HepG2 (cell line): ENCODE measurements around the gene SLCO3A1. TPM values are rescaled to one million over a fixed set of nuclear protein-coding genes. Genes with fewer than 3 reads are reported as not detected.

Experiments
- ATAC-seq: fragments of 200-7000 bp; cut with Tn5 transposase; 3 replicates; pipeline ENCODE4 v1.9.1; 2020; ENCODE audit warnings: mild to moderate bottlenecking, moderate library complexity
- BruUV-seq: library from RNA; stranded (reverse); fragments of 400-500 nt; replicated peaks from 2 replicates; lab custom pipeline; 2021; lab: Mats Ljungman, UMichigan
- CTCF ChIA-PET: fragments of 300-600 bp; formaldehyde crosslinking; extraction: SDS; loops from one replicate; lab custom pipeline; 2021; ENCODE audit warnings: low total read pairs, inconsistent platforms, low intra/inter-chr PET ratio; lab: Yijun Ruan, JAX
- POLR2A ChIA-PET: fragments of 350-600 bp; sonication (Branson Sonifier 250); formaldehyde crosslinking; loops from one replicate; lab custom pipeline; 2020; ENCODE audit warnings: antibody characterized with exemption, inconsistent platforms; lab: Yijun Ruan, JAX
- DNase-seq: peaks from one replicate; pipeline ENCODE4 v3.0.0-alpha.2; 2015; ENCODE audit warnings: low spot score
- FAIRE-seq: peaks from 3 replicates; lab custom pipeline; 2011; peaks lifted over from hg19 to GRCh38; lab: Jason Lieb, UNC
- H2AFZ ChIP-seq: one replicate; pipeline ENCODE4 v1.6.1; 2011; ENCODE audit warnings: low read length, inconsistent platforms
- H3K27ac ChIP-seq: fragments of 300-600 bp; 3 replicates; pipeline ENCODE4 v1.8.0; 2011; ENCODE audit warnings: mixed run types, mild to moderate bottlenecking, mixed read lengths, low read length, inconsistent platforms; ENCODE audit not compliant: insufficient read depth; ENCODE audit errors: extremely low read length
- H3K27me3 ChIP-seq, 2 experiments: fragments of 200-600 bp in 1 of 2; 2 replicates in 1 of 2; 3 replicates in 1 of 2; pipeline versions ENCODE4 v1.6.0 to v1.8.0; 2011; ENCODE audit warnings: low read length in 2 of 2, mild to moderate bottlenecking in 2 of 2, moderate library complexity in 2 of 2, inconsistent platforms in 1 of 2; ENCODE audit not compliant: insufficient read depth in 2 of 2, control insufficient read depth in 1 of 2
- H3K36me3 ChIP-seq, 2 experiments: fragments of 200-600 bp in 1 of 2; replicated peaks in 1 of 2; 2 replicates in 1 of 2; 3 replicates in 1 of 2; pipeline versions ENCODE4 v1.5.1 to v1.8.0; 2011; ENCODE audit warnings: low read length in 2 of 2, inconsistent platforms in 1 of 2; ENCODE audit not compliant: insufficient read depth in 2 of 2, control insufficient read depth in 1 of 2
- H3K4me1 ChIP-seq: 2 replicates; pipeline ENCODE4 v1.5.1; 2012; ENCODE audit warnings: low read length, inconsistent platforms; ENCODE audit not compliant: insufficient read depth
- H3K4me2 ChIP-seq: 2 replicates; pipeline ENCODE4 v1.6.0; 2011; ENCODE audit warnings: low read depth, low read length, inconsistent platforms
- H3K4me3 ChIP-seq, 3 experiments: fragments of 200-600 bp in 1 of 3; sonication (generic), shearing (Covaris generic) in 1 of 3; replicated peaks in 1 of 3; 2 replicates each; pipeline ENCODE4 v1.5.1; 2011 to 2016; ENCODE audit warnings: low read length in 3 of 3, inconsistent platforms in 2 of 3, low read depth in 2 of 3, mild to moderate bottlenecking in 2 of 3, control low read depth in 1 of 3, mixed read lengths in 1 of 3; ENCODE audit not compliant: insufficient read depth in 1 of 3
- H3K79me2 ChIP-seq: one replicate; pipeline ENCODE4 v1.6.1; 2011; ENCODE audit warnings: low read length, inconsistent platforms; ENCODE audit not compliant: insufficient read depth
- H3K9ac ChIP-seq: 2 replicates; pipeline ENCODE4 v1.6.0; 2011; ENCODE audit warnings: mild to moderate bottlenecking, low read depth, low read length, inconsistent platforms; ENCODE audit not compliant: insufficient read depth
- H3K9me3 ChIP-seq: 2 replicates; pipeline ENCODE4 v1.5.1; 2012; ENCODE audit warnings: mild to moderate bottlenecking, low read length
- H4K20me1 ChIP-seq: 2 replicates; pipeline ENCODE4 v1.6.0; 2011; ENCODE audit warnings: inconsistent platforms, mild to moderate bottlenecking, low read length, moderate library complexity; ENCODE audit not compliant: insufficient read depth
- EED ChIP-seq: sonication (generic); formaldehyde crosslinking; IDR thresholded peaks from 2 replicates; pipeline ENCODE4 v1.5.0; 2020; ENCODE audit warnings: mild to moderate bottlenecking, missing genetic modification reagents
- GATA4 ChIP-seq: sonication (generic); IDR thresholded peaks from 2 replicates; pipeline ENCODE4 v1.6.1; 2016; ENCODE audit warnings: antibody characterized with exemption, low read depth, borderline replicate concordance
- KAT7 ChIP-seq: IDR thresholded peaks from 2 replicates; pipeline ENCODE4 v1.6.1; 2018; ENCODE audit warnings: borderline replicate concordance, missing compliant biosample characterization
- KLF9 ChIP-seq: IDR thresholded peaks from 2 replicates; pipeline ENCODE4 v1.6.1; 2016; ENCODE audit warnings: low read depth
- NFYB ChIP-seq: sonication (generic); formaldehyde crosslinking; IDR thresholded peaks from 2 replicates; pipeline ENCODE4 v1.4.0; 2020; ENCODE audit warnings: missing genetic modification reagents
- RAD51 ChIP-seq: fragments of 450-650 bp; IDR thresholded peaks from 2 replicates; pipeline ENCODE4 v1.6.1; 2016; ENCODE audit warnings: borderline replicate concordance
- SIX4 ChIP-seq: sonication (generic); formaldehyde crosslinking; IDR thresholded peaks from 2 replicates; pipeline ENCODE4 v1.4.0; 2020; ENCODE audit warnings: missing genetic modification reagents
- ZNF12 ChIP-seq: sonication (generic); formaldehyde crosslinking; IDR thresholded peaks from 2 replicates; pipeline ENCODE4 v1.5.0; 2020; ENCODE audit warnings: missing genetic modification reagents
- WGBS: methylation state at CpG from one replicate; pipeline ENCODE4 v1.1.6; 2017; ENCODE audit warnings: low lambda C conversion rate; 5-methylcytosine and 5-hydroxymethylcytosine counted together
- in situ Hi-C: cut with HindIII; loops from 2 replicates; pipeline ENCODE4 v1.10.0; 2017; ENCODE audit warnings: low pct_unique_long_range_greater_than_20kb; ENCODE audit not compliant: extremely low pct_ligation_motif_present
- intact Hi-C: fragments of 100-400 bp; cut with micrococcal nuclease; formaldehyde crosslinking; loops from one replicate; pipeline ENCODE4 v1.10.0; 2022; ENCODE audit not compliant: unreplicated experiment
- polyA plus RNA-seq, 8 experiments: library from polyadenylated mRNA; depleted of rRNA in 3 of 8; stranded (reverse) in 7 of 8; unstranded in 1 of 8; fragments of >200 nt; fragmentation: Illumina TruSeq in 4 of 8; extraction: Trizol in 4 of 8; gene quantifications; 2 replicates each; pipeline versions ENCODE4 v1.2.1 to v1.2.3, GENCODE V29; 2011 to 2016; ENCODE audit warnings: low read depth in 4 of 8, missing spikeins in 1 of 8, mixed read lengths in 1 of 8; ENCODE audit not compliant: insufficient read depth in 1 of 8
- total RNA-seq, 5 experiments: library from RNA; depleted of rRNA; stranded (reverse); fragments of >200 nt; fragmentation: Illumina TruSeq; extraction: Trizol; gene quantifications; 2 replicates each; pipeline ENCODE4 v1.2.3, GENCODE V29; 2016; ENCODE audit warnings: low read depth in 1 of 5
- TF ChIP-seq, protein P1 (sequence below): sonication (generic); formaldehyde crosslinking; IDR thresholded peaks from 2 replicates; pipeline ENCODE4 v1.4.0; 2020; ENCODE audit warnings: missing genetic modification reagents

Gene SLCO3A1
- total and polyA plus RNA-seq, 2 of the 13 experiments (the other 11 are each of a cell fraction or from before 2014, with no cell fraction given) = 0.02 TPM; not detected in 1

DNA sequence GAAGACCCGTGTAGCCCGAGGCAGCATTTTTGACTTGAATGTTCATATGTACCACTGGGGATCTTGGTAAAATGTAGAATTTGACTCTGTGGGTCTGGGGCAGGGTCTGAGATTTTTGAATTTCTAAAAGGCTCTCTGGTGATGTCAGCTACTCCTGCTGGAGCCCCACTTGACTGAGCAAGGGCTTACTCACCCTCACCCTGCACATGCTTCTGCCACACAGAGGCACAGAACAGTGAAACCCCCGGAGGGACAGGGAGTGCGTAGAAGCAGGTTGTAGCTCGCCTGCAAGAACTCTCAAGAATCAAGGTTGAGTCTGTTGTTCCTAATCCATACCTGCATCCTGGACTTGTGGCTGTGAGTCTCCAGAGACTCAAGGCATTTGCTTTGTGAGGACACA, 41.1 kb downstream of the SLCO3A1 start:
- no peak overlapping the region for H2AFZ ChIP-seq
- 0% methylated on average over 5 of the region's 5 CpGs for WGBS
- FAIRE-seq = no peak
- no peak overlapping the region for H3K4me3 ChIP-seq
- H3K36me3 ChIP-seq = no peaks in the 10 kb centered on the region
- intact Hi-C loops = no loop called here
- no peak for ATAC-seq
- no TSS peak for BruUV-seq
- DNase-seq = no peak
- no peak overlapping the region for H3K9ac ChIP-seq
- no peak overlapping the region for H3K4me2 ChIP-seq
- H3K79me2 ChIP-seq = no peaks in the 10 kb centered on the region
- in situ Hi-C loops = no loop called here
- CTCF ChIA-PET = no interaction called here
- no peak overlapping the region for H3K27ac ChIP-seq
- H3K27me3 ChIP-seq = no peaks in the 10 kb centered on the region; a peak in 1 of 5 replicates
- H4K20me1 ChIP-seq = no peaks in the 10 kb centered on the region
- TF ChIP-seq SIX4 (CRISPR knock-in tag) (no peak), KAT7 (CRISPR knock-in tag) (no peak)
- POLR2A ChIA-PET = no interaction called here
- no peaks in the 10 kb centered on the region for H3K9me3 ChIP-seq
- H3K4me1 ChIP-seq = no peaks in the 10 kb centered on the region

DNA sequence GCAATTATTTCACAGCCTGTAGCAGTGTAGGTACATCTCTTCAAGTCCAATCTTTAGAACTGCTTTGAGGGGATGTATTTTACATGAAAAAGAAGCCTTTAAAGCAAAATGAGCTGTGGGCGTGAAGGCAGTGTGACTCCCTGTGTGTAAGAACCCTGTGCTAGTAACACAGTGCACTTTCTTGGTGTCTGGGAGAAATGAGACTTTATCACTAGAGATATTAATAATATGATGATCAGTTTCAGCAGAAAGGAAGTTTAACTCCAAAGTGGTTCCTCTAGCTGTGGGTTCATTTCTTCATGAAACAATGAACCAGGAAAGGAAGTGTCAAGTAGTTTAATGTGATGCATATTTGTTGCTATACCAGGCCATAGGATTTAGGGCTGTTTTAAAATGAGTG, 41.5 kb downstream of the SLCO3A1 start:
- no peak overlapping the region for H3K4me3 ChIP-seq
- DNase-seq (no peak), FAIRE-seq (no peak), ATAC-seq (no peak)
- no peaks in the 10 kb centered on the region; a peak in 1 of 5 replicates for H3K27me3 ChIP-seq
- H3K36me3 ChIP-seq = no peaks in the 10 kb centered on the region
- CTCF ChIA-PET = no interaction called here
- no peak overlapping the region for H3K4me2 ChIP-seq
- no TSS peak for BruUV-seq
- H3K4me1 ChIP-seq = no peaks in the 10 kb centered on the region
- H3K9ac ChIP-seq = no peak overlapping the region
- H4K20me1 ChIP-seq = no peaks in the 10 kb centered on the region
- no peak overlapping the region for H3K27ac ChIP-seq
- no peaks in the 10 kb centered on the region for H3K79me2 ChIP-seq
- H3K9me3 ChIP-seq = no peaks in the 10 kb centered on the region
- TF ChIP-seq ZNF12 (CRISPR knock-in tag) (no peak), KAT7 (CRISPR knock-in tag) (no peak), GATA4 (no peak), NFYB (CRISPR knock-in tag) (no peak), RAD51 (no peak), KLF9 (no peak), EED (CRISPR knock-in tag) (no peak)
- TF ChIP-seq, protein P1, sequence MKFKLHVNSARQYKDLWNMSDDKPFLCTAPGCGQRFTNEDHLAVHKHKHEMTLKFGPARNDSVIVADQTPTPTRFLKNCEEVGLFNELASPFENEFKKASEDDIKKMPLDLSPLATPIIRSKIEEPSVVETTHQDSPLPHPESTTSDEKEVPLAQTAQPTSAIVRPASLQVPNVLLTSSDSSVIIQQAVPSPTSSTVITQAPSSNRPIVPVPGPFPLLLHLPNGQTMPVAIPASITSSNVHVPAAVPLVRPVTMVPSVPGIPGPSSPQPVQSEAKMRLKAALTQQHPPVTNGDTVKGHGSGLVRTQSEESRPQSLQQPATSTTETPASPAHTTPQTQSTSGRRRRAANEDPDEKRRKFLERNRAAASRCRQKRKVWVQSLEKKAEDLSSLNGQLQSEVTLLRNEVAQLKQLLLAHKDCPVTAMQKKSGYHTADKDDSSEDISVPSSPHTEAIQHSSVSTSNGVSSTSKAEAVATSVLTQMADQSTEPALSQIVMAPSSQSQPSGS (CRISPR knock-in tag) = no peak
- POLR2A ChIA-PET = no interaction called here
- WGBS = 0% methylated on average over 1 of the region's 1 CpG
- in situ Hi-C loops = no loop called here
- intact Hi-C loops = no loop called here
- no peak overlapping the region for H2AFZ ChIP-seq
